Measurements from ENCODE around the gene GADD45G. TPM values are rescaled to one million over a fixed set of nuclear protein-coding genes. Genes with fewer than 3 reads are reported as not detected.

GADD45G gene
- total and polyA plus RNA-seq, 2 of the 8 experiments (the other 6 are each of a cell fraction or from before 2014, with no cell fraction given) = 7.0 to 11.4 TPM

- Histone ChIP-seq H3K9me3 (ENCODE audit: insufficient read depth in 2 of 2, low read depth in 1 of 2, low read length in 1 of 2) (no peaks in the 10 kb centered on the region), H3K23ac (ENCODE audit: insufficient read length) (no peak overlapping the region), H3K27me3 (replicated peaks in 1 of 4; ENCODE audit: control insufficient read depth in 3 of 4, extremely low read depth in 1 of 4, insufficient read depth in 3 of 4, low read length in 3 of 4) (peaks cover 0 to 18% (median 13%) of the 10 kb centered on the region in 4 experiments; a peak in 5 of 7 replicates), H4K5ac (ENCODE audit: insufficient read length, low read depth, low read length) (no peak overlapping the region), H3K27ac (ENCODE audit: low read depth, low read length) (no peak overlapping the region), H3K14ac (ENCODE audit: insufficient read length) (no peak overlapping the region), H2BK5ac (ENCODE audit: low read depth, low read length) (peak overlapping the region; percentile 69; the same call in 1 of the 2 replicates), H4K8ac (ENCODE audit: extremely low read depth, insufficient read depth, low read length) (no peak overlapping the region), H3K56ac (replicated peaks; ENCODE audit: insufficient read length, low read depth, low read length) (no peak overlapping the region), H2BK20ac (ENCODE audit: low read length) (no peak overlapping the region), H2AFZ (ENCODE audit: low read length) (no peak overlapping the region), H3K4me3 (ENCODE audit: extremely low read depth in 1 of 4, insufficient read depth in 2 of 4, low read depth in 3 of 4, low read length in 4 of 4) (peak overlapping the region; percentile 59 to 88 (median 78)), H2BK120ac (replicated peaks; ENCODE audit: low read depth, low read length) (no peak overlapping the region), H2AK5ac (ENCODE audit: low read depth, low read length) (no peak overlapping the region), H3K36me3 (ENCODE audit: control insufficient read depth in 2 of 4, insufficient read depth in 4 of 4, low read length in 3 of 4) (peaks cover 0 to 22% (median 2%) of the 10 kb centered on the region in 4 experiments; a peak in 3 of 8 replicates), H3K79me1 (ENCODE audit: low read depth, low read length) (no peaks in the 10 kb centered on the region; the same call in 1 of the 2 replicates), H3K4me2 (ENCODE audit: insufficient read depth in 1 of 2, low read depth in 2 of 2, low read length in 2 of 2) (peak overlapping the region; percentile 52 to 98), H3K79me2 (ENCODE audit: control insufficient read depth in 1 of 2, insufficient read depth in 2 of 2, low read length in 2 of 2) (peaks cover 0 to 14% of the 10 kb centered on the region in 2 experiments; a peak in 1 of 4 replicates), H4K20me1 (replicated peaks in 1 of 2; ENCODE audit: control insufficient read depth in 1 of 2, insufficient read depth in 2 of 2, low read length in 2 of 2) (peaks cover 7 to 15% of the 10 kb centered on the region in 2 experiments), H3K4me1 (replicated peaks in 1 of 4; ENCODE audit: control insufficient read depth in 3 of 4, insufficient read depth in 4 of 4, low read length in 3 of 4) (peaks cover 0 to 13% (median 9%) of the 10 kb centered on the region in 4 experiments; a peak in 6 of 7 replicates), H3K23me2 (ENCODE audit: low read depth, low read length) (peaks cover 22% of the 10 kb centered on the region), H3K18ac (ENCODE audit: extremely low read depth, low read length) (peak overlapping the region; percentile 79), H2BK15ac (ENCODE audit: low read length) (no peak overlapping the region), H3K9ac (replicated peaks in 1 of 4; ENCODE audit: extremely low read depth in 1 of 4, low read depth in 3 of 4, low read length in 3 of 4) (peak overlapping the region; percentile 5 to 50 (median 37); a peak in 6 of 7 replicates), H2BK12ac (ENCODE audit: low read depth, low read length) (peak overlapping the region; percentile 75; the same call in 1 of the 2 replicates), H4K91ac (replicated peaks; ENCODE audit: insufficient read length, low read length) (no peak overlapping the region), H3K4ac (replicated peaks; ENCODE audit: insufficient read length, low read depth, low read length) (no peak overlapping the region)
- POLR2A ChIA-PET (ENCODE audit: partially characterized antibody) = interaction anchor here (0.6 to 6.2 kb wide), 42 partner anchors 12 to 494 kb away, joined by 3 to 107 read pairs (median 5); no protein-coding TSS in a partner anchor
- CTCF ChIA-PET (ENCODE audit: partially characterized antibody) = interaction anchor here (0.8 to 6.4 kb wide), 8 partner anchors 8 to 494 kb away, joined by 3 to 65 read pairs (median 4); no protein-coding TSS in a partner anchor
- no peak for FAIRE-seq
- peak; percentile 62 for TF ChIP-seq SAP30 (IDR thresholded peaks at IDR 0.05; ENCODE audit: insufficient read depth, insufficient replicate concordance, low read length)
- TF ChIP-seq EZH2 (IDR thresholded peaks at IDR 0.05; ENCODE audit: low read depth, low read length, severe bottlenecking) = peak; percentile 37
- TF ChIP-seq SUZ12 (IDR thresholded peaks at IDR 0.05; ENCODE audit: low read length) = peak; percentile 51; the same call in 1 of the 2 replicates
- TF ChIP-seq RBBP5 (IDR thresholded peaks at IDR 0.05; ENCODE audit: borderline replicate concordance, low read depth, low read length) = 0 out of 2 replicates have a peak, but pooled peaks have one; percentile 27
- TF ChIP-seq KDM4A (IDR thresholded peaks at IDR 0.05; ENCODE audit: low read depth, low read length, severe bottlenecking) = peak; percentile 27
- no peak for TF ChIP-seq TBP (IDR thresholded peaks at IDR 0.05; ENCODE audit: low read depth, low read length)
- 2% methylated on average over 51 of the region's 57 CpGs; no CpG with 5 or more reads in 1 of the 2 experiments for WGBS, 2 experiments (ENCODE audit: extremely low coverage in 1 of 2, insufficient coverage in 1 of 2, insufficient read length in 1 of 2, insufficient replicate concordance in 2 of 2, low coverage in 1 of 2, low lambda C conversion rate in 2 of 2, missing lambda C conversion rate in 1 of 2)
- peak in 1 of 2 experiments; percentile 72 for DNase-seq (ENCODE audit: low read depth in 1 of 2, low spot score in 2 of 2)
These were observed 745 bp downstream of the GADD45G start for GRCh38 chr9:89605465-89606048.
